AG04450 (cell line): ENCODE results near the gene INSL6. TPM values are rescaled to one million over a fixed set of nuclear protein-coding genes. Genes with fewer than 3 reads are reported as not detected.
A peak's percentile ranks its signal among the peaks of the same experiment; 100 is the strongest.

ENCODE experiments used
- CTCF ChIA-PET: fragments of 300-600, 350-600 bp; formaldehyde crosslinking; extraction: SDS; loops from one replicate; lab custom pipeline; 2022; ENCODE audit warnings: antibody characterized with exemption, inconsistent platforms; lab: Charles Lee
- POLR2A ChIA-PET: fragments of 350-600 bp; formaldehyde crosslinking; extraction: SDS; loops from one replicate; lab custom pipeline; 2021; ENCODE audit warnings: antibody characterized with exemption, inconsistent platforms; lab: Yijun Ruan, JAX
- DNase-seq: peaks from one replicate; pipeline ENCODE4 v3.0.0-alpha.2; 2011; ENCODE audit warnings: low read depth, low spot score
- H3K27ac ChIP-seq: one replicate; pipeline ENCODE4 v1.5.1; 2012; ENCODE audit warnings: low read depth, low read length, control low read depth
- H3K27me3 ChIP-seq: one replicate; pipeline ENCODE4 v1.6.0; 2012; ENCODE audit warnings: low read length; ENCODE audit not compliant: control insufficient read depth, insufficient read depth
- H3K4me3 ChIP-seq: 2 replicates; pipeline ENCODE4 v1.5.1; 2011; ENCODE audit warnings: mild to moderate bottlenecking, low read depth, low read length, control low read depth
- H3K9me3 ChIP-seq: 2 replicates; pipeline ENCODE4 v1.5.1; 2012; ENCODE audit warnings: low read length; ENCODE audit not compliant: control insufficient read depth, insufficient read depth
- CTCF ChIP-seq: IDR thresholded peaks from 2 replicates; pipeline ENCODE4 v1.5.1; 2011; ENCODE audit warnings: low read depth, low read length, control low read depth, inconsistent platforms
- polyA plus RNA-seq: library from polyadenylated mRNA; depleted of rRNA; stranded (reverse); fragments of >200 nt; gene quantifications from 2 replicates; pipeline ENCODE4 v1.2.3, GENCODE V29; 2011

The INSL6 gene
- polyA plus RNA-seq, 1 experiment: not detected

- DNase-seq: no peak
- POLR2A ChIA-PET: no interaction called here
- Histone ChIP-seq H3K27me3 (no peaks in the 10 kb centered on the region), H3K4me3 (no peak overlapping the region), H3K9me3 (no peaks in the 10 kb centered on the region), H3K27ac (no peak overlapping the region)
- CTCF ChIA-PET: interaction anchor here (1.0 to 1.5 kb wide), 2 partner anchors 249 to 407 kb away, joined by 3 read pairs; no protein-coding TSS in a partner anchor
- no peak for TF ChIP-seq CTCF
Observed at GRCh38 chr9:5193345-5193744, 7.9 kb upstream of the INSL6 start.

- ChIA-PET CTCF (interaction anchor here (1.5 kb wide), 1 partner anchor 409 kb away, joined by 3 read pairs; no protein-coding TSS in a partner anchor), POLR2A (no interaction called here)
- Histone ChIP-seq H3K4me3 (no peak overlapping the region), H3K27me3 (no peaks in the 10 kb centered on the region), H3K27ac (no peak overlapping the region), H3K9me3 (no peaks in the 10 kb centered on the region)
- TF ChIP-seq CTCF: no peak
- DNase-seq: no peak
Observed at GRCh38 chr9:5191985-5192384, 6.5 kb upstream of the INSL6 start.

DNA sequence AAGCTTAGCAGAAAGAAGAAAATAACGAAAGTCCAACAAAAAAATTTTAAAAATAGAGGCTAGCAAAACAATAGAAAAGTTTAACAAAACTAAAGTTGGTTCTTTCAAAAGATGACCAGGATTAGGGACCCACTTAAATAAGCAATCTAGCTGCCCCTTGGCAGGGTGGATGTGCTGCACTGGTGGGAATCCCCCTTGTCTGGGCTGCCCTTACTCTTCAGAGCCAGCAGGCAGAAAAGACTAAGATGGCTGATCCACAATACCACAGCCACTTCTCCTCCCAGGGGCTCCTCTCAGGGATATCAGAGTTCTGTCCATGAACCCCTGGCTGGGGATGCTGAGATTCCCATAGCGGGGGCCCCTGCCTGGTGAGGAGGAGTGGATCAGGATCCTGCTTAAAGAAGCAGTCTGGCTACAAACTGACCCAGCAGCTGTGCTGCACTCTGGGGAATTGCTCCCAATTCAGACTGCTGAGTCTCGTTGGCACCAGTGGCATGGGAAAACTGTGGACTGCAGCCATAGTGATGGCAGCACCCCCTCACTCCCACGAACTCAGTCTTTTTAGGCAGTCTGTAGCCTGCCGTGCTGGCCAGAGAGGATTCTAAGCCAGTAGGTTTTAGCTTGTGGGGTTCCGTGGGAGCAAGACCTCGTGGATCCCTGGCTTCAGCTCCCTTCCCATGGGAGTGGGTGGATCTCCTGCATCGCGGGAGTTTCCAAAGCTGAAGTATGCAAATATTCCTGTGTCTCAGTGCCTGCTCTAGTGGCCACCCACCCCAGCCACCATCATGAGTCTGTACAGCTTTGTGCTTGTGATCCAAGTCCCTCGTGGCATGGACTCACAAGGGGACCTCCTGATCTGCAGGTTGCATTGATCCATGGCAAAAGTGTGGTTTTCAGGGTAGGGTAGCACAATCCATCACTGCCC is 2.9 kb upstream of the INSL6 start:
- ChIA-PET CTCF (interaction anchor here (0.6 to 7.2 kb wide), 4 partner anchors 10 to 410 kb away, joined by 3 to 109 read pairs (median 46); no protein-coding TSS in a partner anchor), POLR2A (no interaction called here)
- H3K27me3 ChIP-seq: no peaks in the 10 kb centered on the region
- no peak overlapping the region for H3K4me3 ChIP-seq
- no peak for TF ChIP-seq CTCF
- DNase-seq: no peak
- no peaks in the 10 kb centered on the region; the same call in 1 of the 2 replicates for H3K9me3 ChIP-seq
- no peak overlapping the region for H3K27ac ChIP-seq

- Histone ChIP-seq H3K27ac (no peak overlapping the region), H3K4me3 (no peak overlapping the region), H3K9me3 (no peaks in the 10 kb centered on the region; the same call in 1 of the 2 replicates), H3K27me3 (no peaks in the 10 kb centered on the region)
- TF ChIP-seq CTCF: peak; percentile 83
- DNase-seq: peak; percentile 41
- CTCF ChIA-PET: interaction anchor here (0.5 to 7.2 kb wide), 44 partner anchors 9 to 582 kb away, joined by 3 to 109 read pairs (median 3); partner anchors contain the start of genes CD274 and PLGRKT
- POLR2A ChIA-PET: interaction anchor here (0.5 kb wide), 1 partner anchor 734 kb away, joined by 3 read pairs; no protein-coding TSS in a partner anchor
Observed at GRCh38 chr9:5186416-5187169, 1.2 kb upstream of the INSL6 start.
